NCI-H524 treated with DMSO at 0.1 percent for 48 hours (cell line): ENCODE measurements around the gene REG3G.

Source experiments
- DNase-seq: peaks from one replicate; lab custom pipeline; 2025; lab: John Stamatoyannopoulos, UW

Gene REG3G

GRCh38 chr2:79025421-79025820, at the start of gene REG3G:
Gene REG3G, plus strand, starts transcription at chr2:79025702. Its CDS starts 392 bp downstream, at chr2:79026094.
- no peak for DNase-seq

- no peak for DNase-seq
These were observed 47.8 kb upstream of the REG3G start for GRCh38 chr2:78977661-78978145.

GRCh38 chr2:78978340-78978739, 47.2 kb upstream of the REG3G start:
- DNase-seq, result no peak

- DNase-seq, result no peak
These were observed 45.9 kb upstream of the REG3G start for GRCh38 chr2:78979380-78980151.

- DNase-seq, result no peak
These were observed 45.4 kb upstream of the REG3G start for GRCh38 chr2:78980152-78980465.

- DNase-seq, result no peak
These were observed 44.6 kb upstream of the REG3G start for GRCh38 chr2:78980871-78981270.

GRCh38 chr2:78982638-78983330, 42.7 kb upstream of the REG3G start:
- DNase-seq, result no peak

- no peak for DNase-seq
These were observed 41.1 kb upstream of the REG3G start for GRCh38 chr2:78984386-78984785.

GRCh38 chr2:78985558-78985957, 39.9 kb upstream of the REG3G start:
- DNase-seq, result no peak

- DNase-seq, result no peak
These were observed 36.5 kb upstream of the REG3G start for GRCh38 chr2:78989051-78989450.

GRCh38 chr2:78992451-78992806, 33.1 kb upstream of the REG3G start:
- no peak for DNase-seq

GRCh38 chr2:78992807-78993517, 32.5 kb upstream of the REG3G start:
- peak; percentile 27 for DNase-seq

GRCh38 chr2:78993518-78994148, 31.9 kb upstream of the REG3G start:
- no peak for DNase-seq

GRCh38 chr2:78994789-78995188, 30.7 kb upstream of the REG3G start:
- no peak for DNase-seq

GRCh38 chr2:78999406-78999805, 26.1 kb upstream of the REG3G start:
- DNase-seq, result no peak

GRCh38 chr2:79000008-79000576, 25.4 kb upstream of the REG3G start:
- no peak for DNase-seq

- DNase-seq, result no peak
These were observed 24.2 kb upstream of the REG3G start for GRCh38 chr2:79001285-79001684.

- DNase-seq, result no peak
These were observed 20.8 kb upstream of the REG3G start for GRCh38 chr2:79004680-79005079.

- no peak for DNase-seq
These were observed 20.3 kb upstream of the REG3G start for GRCh38 chr2:79005216-79005615.

- no peak for DNase-seq
These were observed 16.1 kb upstream of the REG3G start for GRCh38 chr2:79009388-79009787.

GRCh38 chr2:79011496-79011895, 14.0 kb upstream of the REG3G start:
- DNase-seq, result no peak

GRCh38 chr2:79013629-79014028, 11.9 kb upstream of the REG3G start:
- DNase-seq, result no peak
